IMR-90 (cell line): ENCODE data around the gene COMMD1. TPM values are rescaled to one million over a fixed set of nuclear protein-coding genes. Genes with fewer than 3 reads are reported as not detected.

Experiments
- ATAC-seq: fragments of 200-7000 bp; cut with Tn5 transposase; 2 replicates; pipeline ENCODE4 v1.9.1; 2020; ENCODE audit warnings: low read depth, mild to moderate bottlenecking, moderate library complexity
- Bru-seq: library from RNA; stranded (reverse); fragments of 400-500 nt; gene quantifications from one replicate; lab custom pipeline; 2021; lab: Mats Ljungman, UMichigan
- BruChase-seq, 2 experiments: library from RNA; stranded (reverse); fragments of 400-500 nt; gene quantifications; one replicate each; lab custom pipeline; 2021; lab: Mats Ljungman, UMichigan
- BruUV-seq: library from RNA; stranded (reverse); fragments of 400-500 nt; replicated peaks from 2 replicates; lab custom pipeline; 2021; lab: Mats Ljungman, UMichigan
- CTCF ChIA-PET: fragments of 300-600 bp; formaldehyde crosslinking; extraction: SDS; loops from one replicate; lab custom pipeline; 2021; ENCODE audit warnings: antibody characterized with exemption; lab: Yijun Ruan, JAX
- POLR2A ChIA-PET: fragments of 300-600 bp; sonication (Branson Sonifier 250); formaldehyde crosslinking; loops from one replicate; lab custom pipeline; 2022; ENCODE audit warnings: antibody characterized with exemption; ENCODE audit not compliant: unreplicated experiment; lab: Charles Lee
- DNase-seq: peaks from one replicate; pipeline ENCODE4 v3.0.0; 2013
- H2AFZ ChIP-seq: replicated peaks from 2 replicates; pipeline ENCODE3; 2013; ENCODE audit warnings: low read length, mild to moderate bottlenecking; ENCODE audit not compliant: poor library complexity
- H2AK5ac ChIP-seq: 2 replicates; pipeline ENCODE4 v1.6.1; 2013; ENCODE audit warnings: low read depth, low read length, inconsistent platforms
- H2AK9ac ChIP-seq: replicated peaks from 2 replicates; pipeline ENCODE3; 2013; ENCODE audit warnings: mild to moderate bottlenecking, low read depth, low read length, moderate library complexity; ENCODE audit not compliant: poor library complexity
- H2BK120ac ChIP-seq: 2 replicates; pipeline ENCODE4 v1.6.1; 2013; ENCODE audit warnings: low read depth, low read length, inconsistent platforms
- H2BK15ac ChIP-seq: 3 replicates; pipeline ENCODE4 v1.6.1; 2013; ENCODE audit warnings: low read depth, low read length, inconsistent platforms
- H2BK20ac ChIP-seq: 2 replicates; pipeline ENCODE4 v1.6.1; 2013; ENCODE audit warnings: low read depth, mild to moderate bottlenecking, inconsistent platforms, low read length, moderate library complexity
- H2BK5ac ChIP-seq: 2 replicates; pipeline ENCODE4 v1.6.1; 2013; ENCODE audit warnings: mild to moderate bottlenecking, low read depth, low read length, inconsistent platforms; ENCODE audit not compliant: poor library complexity, severe bottlenecking
- H3K14ac ChIP-seq: replicated peaks from 2 replicates; pipeline ENCODE4 v1.6.1; 2013; ENCODE audit warnings: low read depth, low read length, inconsistent platforms
- H3K18ac ChIP-seq: 2 replicates; pipeline ENCODE4 v1.6.1; 2013; ENCODE audit warnings: low read depth, low read length, control low read depth
- H3K23ac ChIP-seq: 2 replicates; pipeline ENCODE4 v1.6.1; 2013; ENCODE audit warnings: low read depth, low read length, inconsistent platforms
- H3K27ac ChIP-seq: 2 replicates; pipeline ENCODE4 v1.5.1; 2013; ENCODE audit warnings: mild to moderate bottlenecking, control low read depth, low read length; ENCODE audit not compliant: insufficient read depth
- H3K27me3 ChIP-seq: 2 replicates; pipeline ENCODE4 v1.6.1; 2013; ENCODE audit warnings: low read length; ENCODE audit not compliant: control insufficient read depth, insufficient read depth
- H3K36me3 ChIP-seq: 2 replicates; pipeline ENCODE4 v1.6.1; 2013; ENCODE audit warnings: low read length, mixed read lengths; ENCODE audit not compliant: control insufficient read depth, insufficient read depth
- H3K4ac ChIP-seq: 2 replicates; pipeline ENCODE4 v1.6.1; 2013; ENCODE audit warnings: low read depth, low read length, inconsistent platforms
- H3K4me1 ChIP-seq: 2 replicates; pipeline ENCODE4 v1.6.1; 2013; ENCODE audit warnings: low read length, mixed read lengths; ENCODE audit not compliant: control insufficient read depth, insufficient read depth
- H3K4me2 ChIP-seq: 2 replicates; pipeline ENCODE4 v1.6.1; 2013; ENCODE audit warnings: low read depth, mild to moderate bottlenecking, control low read depth, low read length, moderate library complexity
- H3K4me3 ChIP-seq: 2 replicates; pipeline ENCODE4 v1.5.1; 2013; ENCODE audit warnings: low read depth, mild to moderate bottlenecking, control low read depth, low read length, moderate library complexity; ENCODE audit not compliant: insufficient read depth
- H3K56ac ChIP-seq: 2 replicates; pipeline ENCODE4 v1.6.1; 2013; ENCODE audit warnings: low read length, inconsistent platforms; ENCODE audit not compliant: insufficient read depth; ENCODE audit errors: extremely low read depth
- H3K79me1 ChIP-seq, 2 experiments: 2 replicates each; pipeline ENCODE4 v1.6.1; 2013; ENCODE audit warnings: low read length in 2 of 2, inconsistent platforms in 1 of 2, low read depth in 1 of 2
- H3K9ac ChIP-seq: 2 replicates; pipeline ENCODE4 v1.6.1; 2013; ENCODE audit warnings: low read depth, low read length, control low read depth
- H3K9me1 ChIP-seq: 2 replicates; pipeline ENCODE4 v1.6.1; 2013; ENCODE audit warnings: low read length, inconsistent platforms; ENCODE audit not compliant: insufficient read depth
- H3K9me3 ChIP-seq: 2 replicates; pipeline ENCODE4 v1.6.1; 2013; ENCODE audit warnings: low read length; ENCODE audit not compliant: control insufficient read depth, insufficient read depth
- H4K20me1 ChIP-seq: 2 replicates; pipeline ENCODE4 v1.6.1; 2013; ENCODE audit warnings: low read length, inconsistent platforms; ENCODE audit not compliant: insufficient read depth
- H4K5ac ChIP-seq: 2 replicates; pipeline ENCODE4 v1.6.1; 2013; ENCODE audit warnings: mild to moderate bottlenecking, low read depth, low read length, control low read depth
- H4K8ac ChIP-seq, 2 experiments: 2 replicates each; pipeline ENCODE4 v1.6.1; 2013; ENCODE audit warnings: low read depth in 2 of 2, low read length in 2 of 2, control low read depth in 1 of 2, inconsistent platforms in 1 of 2
- H4K91ac ChIP-seq: 2 replicates; pipeline ENCODE4 v1.6.1; 2013; ENCODE audit warnings: low read depth, low read length, inconsistent platforms; ENCODE audit not compliant: insufficient read depth
- BHLHE40 ChIP-seq: fragments of 150-350 bp; IDR thresholded peaks from 2 replicates; pipeline ENCODE4 v1.6.1; 2016; ENCODE audit warnings: mild to moderate bottlenecking, low read depth, low read length
- CEBPB ChIP-seq: IDR thresholded peaks from 2 replicates; pipeline ENCODE4 v1.6.1; 2012; ENCODE audit warnings: low read depth, low read length, improper control_type of control experiment
- CHD1 ChIP-seq: IDR thresholded peaks from 2 replicates; pipeline ENCODE4 v1.6.1; 2012; ENCODE audit warnings: low read depth, low read length, improper control_type of control experiment
- ELK1 ChIP-seq: fragments of 150-350 bp; IDR thresholded peaks from 2 replicates; pipeline ENCODE4 v1.6.1; 2016; ENCODE audit warnings: low read depth, mild to moderate bottlenecking, low read length, moderate library complexity, borderline replicate concordance
- FOS ChIP-seq: fragments of 150-350 bp; IDR thresholded peaks from 2 replicates; pipeline ENCODE4 v1.6.1; 2016; ENCODE audit warnings: low read depth, low read length
- MAFK ChIP-seq: IDR thresholded peaks from 2 replicates; pipeline ENCODE4 v1.6.1; 2012; ENCODE audit warnings: low read depth, low read length, improper control_type of control experiment
- MAZ ChIP-seq: IDR thresholded peaks from 2 replicates; pipeline ENCODE4 v1.6.1; 2012; ENCODE audit warnings: low read depth, mild to moderate bottlenecking, low read length, improper control_type of control experiment, moderate library complexity, borderline replicate concordance
- MXI1 ChIP-seq: IDR thresholded peaks from 2 replicates; pipeline ENCODE4 v1.6.1; 2012; ENCODE audit warnings: low read depth, mild to moderate bottlenecking, low read length, moderate library complexity, borderline replicate concordance
- NFE2L2 ChIP-seq: fragments of 150-350 bp; IDR thresholded peaks from 2 replicates; pipeline ENCODE4 v1.6.1; 2016; ENCODE audit warnings: low read depth, mild to moderate bottlenecking, low read length
- POLR2A ChIP-seq: IDR thresholded peaks from 2 replicates; pipeline ENCODE4 v1.6.1; 2012; ENCODE audit warnings: mild to moderate bottlenecking, low read depth, low read length
- RCOR1 ChIP-seq: IDR thresholded peaks from 2 replicates; pipeline ENCODE4 v1.6.1; 2012; ENCODE audit warnings: mild to moderate bottlenecking, low read length, improper control_type of control experiment; ENCODE audit not compliant: insufficient replicate concordance
- RFX5 ChIP-seq: IDR thresholded peaks from 2 replicates; pipeline ENCODE4 v1.8.0; 2012; ENCODE audit warnings: low read depth, mild to moderate bottlenecking, low read length, moderate library complexity
- USF2 ChIP-seq: fragments of 150-350 bp; IDR thresholded peaks from 2 replicates; pipeline ENCODE4 v1.6.1; 2017; ENCODE audit warnings: mild to moderate bottlenecking, antibody characterized with exemption, low read length, low read depth
- WGBS, 2 experiments: methylation state at CpG; one replicate each; pipeline versions ENCODE4 v1.1.5 to v1.1.7; 2013; ENCODE audit warnings: missing lambda C conversion rate in 2 of 2; ENCODE audit not compliant: insufficient read length in 1 of 2; ENCODE audit errors: extremely low coverage in 2 of 2; 5-methylcytosine and 5-hydroxymethylcytosine counted together
- dilution Hi-C: fragments of 300-500 bp; cut with HindIII; formaldehyde crosslinking; loops from one replicate; pipeline ENCODE4 v1.14.3; 2018; ENCODE audit warnings: low sequenced_read_pairs; ENCODE audit not compliant: unreplicated experiment
- in situ Hi-C: fragments of 300-500 bp; cut with MboI; formaldehyde crosslinking; loops from 3 replicates; pipeline ENCODE4 v1.14.3; 2019; ENCODE audit warnings: low sequenced_read_pairs, inconsistent platforms, mixed read lengths
- intact Hi-C: fragments of 100-400 bp; cut with micrococcal nuclease; formaldehyde crosslinking; loops from 2 replicates; pipeline ENCODE4 v1.10.0; 2022
- long read RNA-seq: library from polyadenylated mRNA; unstranded; transcript quantifications from one replicate; pipeline ENCODE4 v2.0.0, GENCODE V29; 2021; ENCODE audit not compliant: unreplicated experiment
- polyA plus RNA-seq, 3 experiments: library from polyadenylated mRNA; depleted of rRNA; stranded (reverse); fragments of >200 nt; gene quantifications; 2 replicates each; pipeline ENCODE4 v1.2.3, GENCODE V29; 2012; ENCODE audit warnings: low replicate concordance in 1 of 3
- total RNA-seq: library from RNA; depleted of rRNA; stranded (reverse); fragments of >200 nt; gene quantifications from 2 replicates; pipeline ENCODE4 v1.2.3, GENCODE V29; 2012; rRNA removed

COMMD1 gene
- total RNA-seq (45.8 and 60.4 TPM in 2 replicates), polyA plus RNA-seq (2012; rRNA removed) (41.2 and 42.8 TPM in 2 replicates), Bru-seq, nascent RNA (percentile 74 among the genes with signal in this experiment), BruChase-seq, experiment 1, labeled RNA remaining after a 6-hour chase (percentile 80 among the genes with signal in this experiment), BruChase-seq, experiment 2, labeled RNA remaining after a 2-hour chase (percentile 69 among the genes with signal in this experiment)
- 43.9 and 55.6 TPM in 2 replicates for polyA plus RNA-seq (2012; cell fraction: cytosol; rRNA removed)
- 18.0 and 27.4 TPM in 2 replicates for polyA plus RNA-seq (2012; cell fraction: nucleus; rRNA removed; ENCODE audit: low replicate concordance)
- long read RNA-seq, transcript COMMD1-201 (3 exons, 911 nt): major isoform, 13 of 16 reads
- long read RNA-seq, partial matches to known transcripts: 0 of 16 reads
- long read RNA-seq, other reads (novel, unspliced or antisense): 3 of 16 reads

- Histone ChIP-seq H4K20me1 (no peaks in the 10 kb centered on the region), H4K91ac (peak within 1 kb of the TSS; percentile 87), H3K56ac (peak within 1 kb of the TSS; percentile 92), H4K8ac (peak within 1 kb of the TSS; percentile 82 to 99), H3K14ac (peak within 1 kb of the TSS; percentile 100), H2BK15ac (peak within 1 kb of the TSS; percentile 63; the same call in 1 of the 3 replicates), H3K4me3 (peak within 1 kb of the TSS; percentile 90), H3K27ac (peak within 1 kb of the TSS; percentile 68), H3K4me1 (no peaks in the 10 kb centered on the region), H2BK20ac (peak within 1 kb of the TSS; percentile 76), H3K36me3 (no peaks in the 10 kb centered on the region), H2BK5ac (peak within 1 kb of the TSS; percentile 83), H4K5ac (peak within 1 kb of the TSS; percentile 89), H3K4me2 (peak within 1 kb of the TSS; percentile 95), H2BK120ac (peak within 1 kb of the TSS; percentile 79), H2AK5ac (0 out of 2 replicates have a peak within 1 kb of the TSS, but pooled peaks have one; percentile 18), H3K9me3 (no peaks in the 10 kb centered on the region), H3K18ac (peak within 1 kb of the TSS; percentile 78), H3K4ac (peak within 1 kb of the TSS; percentile 96), H3K9me1 (no peaks in the 10 kb centered on the region), H3K27me3 (no peaks in the 10 kb centered on the region), H3K9ac (peak within 1 kb of the TSS; percentile 89), H3K23ac (peak within 1 kb of the TSS; percentile 98), H2AK9ac (peak within 1 kb of the TSS; percentile 74), H3K79me1 (peaks cover 13 to 30% of the 10 kb centered on the region in 2 experiments), H2AFZ (peak within 1 kb of the TSS; percentile 100)
- BruUV-seq: TSS peak; percentile 32
- dilution Hi-C loops (no loop called here), intact Hi-C loops (no loop called here), in situ Hi-C loops (no loop called here)
- ATAC-seq (peak; percentile 100), DNase-seq (peak; percentile 60)
- 0% methylated on average over 1 of the region's 33 CpGs; no CpG with 5 or more reads in 1 of the 2 experiments for WGBS, 2 experiments
- TF ChIP-seq MXI1 (peak; percentile 85), CHD1 (no peak), CEBPB (no peak), USF2 (peak; percentile 17; the same call in 1 of the 2 replicates), MAZ (peak; percentile 64; the same call in 1 of the 2 replicates), FOS (no peak), BHLHE40 (0 out of 2 replicates have a peak, but pooled peaks have one; percentile 6), POLR2A (peak; percentile 44), RFX5 (peak; percentile 61; the same call in 1 of the 2 replicates), NFE2L2 (no peak), ELK1 (no peak), MAFK (no peak), RCOR1 (no peak)
- CTCF ChIA-PET: no interaction called here
- POLR2A ChIA-PET: no interaction called here
Observed at GRCh38 chr2:61905372-61906185, at the start of gene COMMD1. TSS of gene COMMD1 (plus strand) at chr2:61905674. CDS start at chr2:61905679, 5 bp downstream.
